Endothelial cell (in vitro differentiated cells): Measurements from ENCODE around the gene BNIP5. TPM values are rescaled to one million over a fixed set of nuclear protein-coding genes. Genes with fewer than 3 reads are reported as not detected.

Source experiments
- DNase-seq: peaks from one replicate; pipeline ENCODE4 v3.0.0; 2021; ENCODE audit warnings: low spot score
- H3K27ac Mint-ChIP-seq: one replicate; pipeline ENCODE4 v1.8.0; 2021; ENCODE audit warnings: mixed read lengths, inconsistent platforms; ENCODE audit not compliant: unreplicated experiment
- H3K27me3 Mint-ChIP-seq: one replicate; pipeline ENCODE4 v1.8.0; 2021; ENCODE audit warnings: mild to moderate bottlenecking, moderate library complexity, mixed read lengths, inconsistent platforms; ENCODE audit not compliant: unreplicated experiment
- H3K36me3 Mint-ChIP-seq: one replicate; pipeline ENCODE4 v1.8.0; 2021; ENCODE audit warnings: mild to moderate bottlenecking, low read depth, mixed read lengths, inconsistent platforms; ENCODE audit not compliant: unreplicated experiment
- H3K4me1 Mint-ChIP-seq: one replicate; pipeline ENCODE4 v1.8.0; 2021; ENCODE audit warnings: mild to moderate bottlenecking, mixed read lengths, inconsistent platforms; ENCODE audit not compliant: unreplicated experiment
- H3K4me3 Mint-ChIP-seq: one replicate; pipeline ENCODE4 v1.8.0; 2021; ENCODE audit warnings: mild to moderate bottlenecking, mixed read lengths, inconsistent platforms; ENCODE audit not compliant: unreplicated experiment
- H3K9me3 Mint-ChIP-seq: one replicate; pipeline ENCODE4 v1.8.0; 2021; ENCODE audit warnings: mixed read lengths, inconsistent platforms; ENCODE audit not compliant: unreplicated experiment
- total RNA-seq: library from RNA; stranded (reverse); fragmentation: NEBNext Ultra II Directional; extraction: Animal tissue kit (Norgen Biotek cat#: 25700); gene quantifications from one replicate; pipeline ENCODE4 v1.2.1, GENCODE V29; 2021; ENCODE audit not compliant: unreplicated experiment
- TF ChIP-seq, protein P1 (sequence below): fragments of 200-600 bp; sonication (generic); IDR thresholded peaks from one replicate; pipeline ENCODE4 v1.5.0; 2021; ENCODE audit warnings: antibody characterized with exemption; ENCODE audit not compliant: unreplicated experiment

The BNIP5 gene
- total RNA-seq, 1 donor from 2014 or later = not detected

DNA sequence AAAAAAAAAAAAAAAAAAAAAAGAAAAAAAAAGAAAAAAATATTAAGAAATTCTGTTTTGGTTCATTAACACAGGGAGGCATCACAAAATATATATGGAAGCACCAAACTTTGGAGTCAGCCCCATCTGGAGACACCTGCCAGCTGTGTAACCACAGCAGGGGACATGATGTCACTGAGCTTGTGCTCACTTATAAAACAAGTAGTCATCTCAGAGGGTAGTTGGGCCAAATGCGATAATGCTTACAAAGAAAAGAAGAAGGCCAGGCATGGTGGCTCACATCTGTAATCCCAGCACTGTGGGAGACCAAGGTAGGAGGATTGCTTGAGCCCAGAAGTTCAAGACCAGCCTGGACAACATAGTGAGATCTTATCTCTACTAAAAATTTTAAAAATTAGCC lies 1.1 kb upstream of the BNIP5 start:
- Mint-ChIP-seq H3K4me1 (peaks cover 15% of the 10 kb centered on the region), H3K36me3 (peaks cover 6% of the 10 kb centered on the region), H3K9me3 (no peaks in the 10 kb centered on the region), H3K27ac (no peak overlapping the region), H3K27me3 (peaks cover 9% of the 10 kb centered on the region), H3K4me3 (no peak overlapping the region)
- DNase-seq = no peak
- TF ChIP-seq, protein P1, sequence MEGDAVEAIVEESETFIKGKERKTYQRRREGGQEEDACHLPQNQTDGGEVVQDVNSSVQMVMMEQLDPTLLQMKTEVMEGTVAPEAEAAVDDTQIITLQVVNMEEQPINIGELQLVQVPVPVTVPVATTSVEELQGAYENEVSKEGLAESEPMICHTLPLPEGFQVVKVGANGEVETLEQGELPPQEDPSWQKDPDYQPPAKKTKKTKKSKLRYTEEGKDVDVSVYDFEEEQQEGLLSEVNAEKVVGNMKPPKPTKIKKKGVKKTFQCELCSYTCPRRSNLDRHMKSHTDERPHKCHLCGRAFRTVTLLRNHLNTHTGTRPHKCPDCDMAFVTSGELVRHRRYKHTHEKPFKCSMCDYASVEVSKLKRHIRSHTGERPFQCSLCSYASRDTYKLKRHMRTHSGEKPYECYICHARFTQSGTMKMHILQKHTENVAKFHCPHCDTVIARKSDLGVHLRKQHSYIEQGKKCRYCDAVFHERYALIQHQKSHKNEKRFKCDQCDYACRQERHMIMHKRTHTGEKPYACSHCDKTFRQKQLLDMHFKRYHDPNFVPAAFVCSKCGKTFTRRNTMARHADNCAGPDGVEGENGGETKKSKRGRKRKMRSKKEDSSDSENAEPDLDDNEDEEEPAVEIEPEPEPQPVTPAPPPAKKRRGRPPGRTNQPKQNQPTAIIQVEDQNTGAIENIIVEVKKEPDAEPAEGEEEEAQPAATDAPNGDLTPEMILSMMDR = no peak

DNA sequence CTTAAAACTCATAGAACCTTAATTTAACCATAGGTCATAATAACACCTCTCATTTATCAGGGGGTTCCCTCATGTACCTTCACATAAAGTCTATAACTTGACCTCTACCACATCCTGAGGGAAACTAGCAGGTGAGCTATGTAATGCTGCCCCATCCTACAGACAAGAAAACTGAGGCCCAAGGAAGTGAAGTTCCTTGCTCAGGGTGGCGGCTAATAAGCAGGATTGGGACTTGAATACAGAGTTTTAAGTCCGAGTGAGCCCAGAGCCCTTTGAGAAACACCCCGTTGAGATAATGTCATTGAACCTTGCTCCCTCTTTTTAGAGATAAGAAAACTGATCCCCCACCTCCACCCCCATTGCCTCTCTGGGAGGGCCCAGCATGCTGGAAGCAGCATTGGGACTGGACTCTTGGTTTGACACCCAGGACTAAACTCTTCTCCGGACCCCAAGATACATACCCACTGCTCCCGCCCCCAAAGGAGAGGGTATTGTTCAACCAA lies 429 bp downstream of the BNIP5 start:
- Mint-ChIP-seq H3K9me3 (no peaks in the 10 kb centered on the region), H3K4me1 (peaks cover 15% of the 10 kb centered on the region), H3K27ac (no peak overlapping the region), H3K27me3 (peaks cover 13% of the 10 kb centered on the region), H3K4me3 (no peak overlapping the region), H3K36me3 (peaks cover 6% of the 10 kb centered on the region)
- no peak for DNase-seq
- TF ChIP-seq, protein P1 = no peak

DNA sequence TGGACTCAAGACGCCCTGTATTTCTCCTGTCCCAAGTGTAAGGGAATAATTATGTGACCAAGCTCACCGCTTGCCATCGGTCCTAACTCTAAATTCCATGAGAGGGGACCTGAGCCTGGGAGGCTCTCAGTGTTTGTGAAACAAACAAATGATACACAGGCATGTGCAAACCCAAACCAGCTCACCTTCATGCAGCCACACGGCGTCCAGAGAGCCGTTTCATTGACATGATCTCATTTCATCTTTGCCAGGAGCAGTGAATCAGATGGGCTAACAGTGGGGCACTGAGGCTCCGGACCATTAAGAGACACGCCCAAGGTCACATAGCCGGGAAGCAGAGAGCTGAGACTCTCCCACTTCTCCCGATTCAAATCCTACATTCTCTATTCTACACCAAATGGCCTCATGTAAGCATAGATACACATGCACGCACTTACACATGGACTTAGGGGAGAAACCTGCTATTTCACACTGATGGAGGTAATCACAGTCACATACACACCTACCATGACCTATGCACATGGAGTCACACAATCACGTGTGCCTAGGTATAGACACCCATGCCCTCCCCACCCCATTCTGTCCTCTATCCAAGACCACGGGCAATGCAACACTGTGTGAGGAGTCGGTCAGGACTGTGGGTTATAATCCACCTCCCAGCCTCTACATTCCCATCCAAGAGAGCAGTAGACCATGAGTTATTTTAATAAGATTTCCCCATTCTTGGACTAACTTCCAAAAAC lies 1.1 kb downstream of the BNIP5 start:
- TF ChIP-seq, protein P1 = no peak
- Mint-ChIP-seq H3K36me3 (peaks cover 6% of the 10 kb centered on the region), H3K4me3 (no peak overlapping the region), H3K27me3 (peaks cover 12% of the 10 kb centered on the region), H3K27ac (no peak overlapping the region), H3K4me1 (peaks cover 13% of the 10 kb centered on the region), H3K9me3 (no peaks in the 10 kb centered on the region)
- DNase-seq = no peak

DNA sequence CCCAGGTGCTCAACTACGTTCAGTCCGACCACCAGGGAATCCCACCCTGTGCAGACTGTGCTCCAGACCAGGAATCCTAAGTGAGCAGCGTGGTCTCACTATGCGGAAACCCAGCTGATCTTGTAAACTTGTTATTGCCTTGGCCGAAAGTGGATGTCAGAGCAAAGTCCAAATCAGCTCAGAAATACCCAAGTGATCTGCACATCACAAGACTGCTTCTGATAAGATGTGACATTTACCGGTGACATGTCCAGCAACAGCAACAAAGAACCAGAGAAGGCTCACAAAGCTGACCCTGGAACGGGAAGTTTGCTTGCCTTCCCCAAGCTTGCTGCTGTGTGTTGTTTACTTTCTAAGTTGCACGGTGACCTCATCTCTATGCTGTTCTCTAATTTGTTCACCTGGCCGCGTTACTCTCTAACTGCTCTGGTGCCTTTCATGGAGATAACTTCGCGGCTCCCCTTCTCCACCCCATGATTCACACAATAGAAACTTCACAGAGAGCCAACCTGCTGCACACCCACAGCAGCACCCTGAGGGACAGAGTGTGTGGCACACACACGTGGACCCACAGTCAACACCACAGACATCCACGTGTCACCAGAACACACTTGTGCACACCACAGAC lies 1.7 kb downstream of the BNIP5 start:
- no peak for DNase-seq
- Mint-ChIP-seq H3K27me3 (peaks cover 10% of the 10 kb centered on the region), H3K36me3 (peaks cover 3% of the 10 kb centered on the region), H3K4me3 (no peak overlapping the region), H3K4me1 (peaks cover 12% of the 10 kb centered on the region), H3K9me3 (no peaks in the 10 kb centered on the region), H3K27ac (no peak overlapping the region)
- TF ChIP-seq, protein P1 = no peak
